Tibial artery (tissue), 4 donors: ENCODE data around the gene NCOR2.
A peak's percentile ranks its signal among the peaks of the same experiment; 100 is the strongest.

Source experiments
- DNase-seq, 2 donors: peaks; one replicate each; pipeline ENCODE4 v3.0.0-alpha.2; 2019
- H3K27ac ChIP-seq, 2 donors: fragments of 200-600 bp; sonication (generic) in 1 of 2; 1 replicate in 1 of 2; 2 replicates in 1 of 2; pipeline ENCODE4 v1.5.1; 2018 to 2019; ENCODE audit warnings: mild to moderate bottlenecking in 1 of 2
- H3K27me3 ChIP-seq, 2 donors: fragments of 200-600 bp; sonication (generic) in 1 of 2; one replicate each; pipeline versions ENCODE4 v1.5.1 to v1.6.0; 2016 to 2019
- H3K36me3 ChIP-seq, 3 donors: fragments of 200-600 bp; sonication (generic) in 2 of 3; one replicate each; pipeline ENCODE4 v1.5.1; 2016 to 2019; ENCODE audit warnings: mild to moderate bottlenecking in 2 of 3
- H3K4me1 ChIP-seq, 4 donors: fragments of 200-600 bp; sonication (generic) in 2 of 4; 1 replicate in 3 of 4; 2 replicates in 1 of 4; pipeline ENCODE4 v1.5.1; 2016 to 2019
- H3K4me3 ChIP-seq, 2 donors: fragments of 200-600 bp; sonication (generic) in 1 of 2; 1 replicate in 1 of 2; 2 replicates in 1 of 2; pipeline ENCODE4 v1.5.1; 2018 to 2019; ENCODE audit warnings: mild to moderate bottlenecking in 2 of 2
- H3K9me3 ChIP-seq, 3 donors: fragments of 200-600 bp; sonication (generic) in 1 of 3; one replicate each; pipeline ENCODE4 v1.5.1; 2016 to 2019
- CTCF ChIP-seq, 2 experiments: fragments of 200-600 bp in 1 of 2; fragments of 450-650 bp in 1 of 2; IDR thresholded peaks; one replicate each; pipeline ENCODE4 v1.5.1; 2017 to 2019; ENCODE audit warnings: antibody characterized with exemption in 2 of 2, mild to moderate bottlenecking in 1 of 2, moderate library complexity in 1 of 2
- intact Hi-C: fragments of 100-400 bp; cut with DNase I; formaldehyde crosslinking; loops from one replicate; pipeline ENCODE4 v1.15.0; 2023; ENCODE audit warnings: low total_unique reads

The NCOR2 gene

GRCh38 chr12:124563809-124564208 lies 3.6 kb downstream of the NCOR2 start:
- intact Hi-C loops: no loop called here
- Histone ChIP-seq H3K4me1 (peaks cover 5 to 70% (median 45%) of the 10 kb centered on the region in 4 donors), H3K27ac (peak overlapping the region; percentile 92 to 97), H3K4me3 (no peak overlapping the region), H3K36me3 (no peaks in the 10 kb centered on the region), H3K9me3 (no peaks in the 10 kb centered on the region), H3K27me3 (no peaks in the 10 kb centered on the region)
- DNase-seq: no peak
- TF ChIP-seq CTCF (IDR thresholded peaks at IDR 0.05): no peak

GRCh38 chr12:124563401-124563800 lies 4.0 kb downstream of the NCOR2 start:
- H3K36me3 ChIP-seq: no peaks in the 10 kb centered on the region
- no peak for TF ChIP-seq CTCF (IDR thresholded peaks at IDR 0.05)
- DNase-seq: no peak
- no peaks in the 10 kb centered on the region for H3K27me3 ChIP-seq
- intact Hi-C loops: no loop called here
- H3K4me1 ChIP-seq: peaks cover under 1 to 70% (median 42%) of the 10 kb centered on the region in 4 donors
- no peak overlapping the region for H3K4me3 ChIP-seq
- no peaks in the 10 kb centered on the region for H3K9me3 ChIP-seq
- H3K27ac ChIP-seq: peak overlapping the region; percentile 92 to 97

- no peak for TF ChIP-seq CTCF (IDR thresholded peaks at IDR 0.05)
- Histone ChIP-seq H3K27ac (no peak overlapping the region), H3K4me1 (peaks cover 0 to 70% (median 41%) of the 10 kb centered on the region in 4 donors), H3K9me3 (no peaks in the 10 kb centered on the region), H3K4me3 (no peak overlapping the region), H3K27me3 (no peaks in the 10 kb centered on the region), H3K36me3 (no peaks in the 10 kb centered on the region)
- intact Hi-C loops: no loop called here
- no peak for DNase-seq
These were observed 4.6 kb downstream of the NCOR2 start for GRCh38 chr12:124562796-124563181.

GRCh38 chr12:124562018-124562795 lies 5.2 kb downstream of the NCOR2 start:
- TF ChIP-seq CTCF (IDR thresholded peaks at IDR 0.05): no peak
- Histone ChIP-seq H3K4me1 (peaks cover 0 to 74% (median 42%) of the 10 kb centered on the region in 4 donors), H3K4me3 (no peak overlapping the region), H3K9me3 (no peaks in the 10 kb centered on the region), H3K27me3 (no peaks in the 10 kb centered on the region), H3K36me3 (no peaks in the 10 kb centered on the region), H3K27ac (no peak overlapping the region)
- intact Hi-C loops: no loop called here
- DNase-seq: no peak

GRCh38 chr12:124561231-124561630 lies 6.2 kb downstream of the NCOR2 start:
- no peak for TF ChIP-seq CTCF (IDR thresholded peaks at IDR 0.05)
- intact Hi-C loops: no loop called here
- peaks cover 0 to 81% (median 48%) of the 10 kb centered on the region in 4 donors for H3K4me1 ChIP-seq
- no peaks in the 10 kb centered on the region for H3K27me3 ChIP-seq
- H3K27ac ChIP-seq: no peak overlapping the region
- no peaks in the 10 kb centered on the region for H3K36me3 ChIP-seq
- no peaks in the 10 kb centered on the region for H3K9me3 ChIP-seq
- H3K4me3 ChIP-seq: no peak overlapping the region
- DNase-seq: no peak
